ENCODE results near the gene TMEM95. TPM values are rescaled to one million over a fixed set of nuclear protein-coding genes. Genes with fewer than 3 reads are reported as not detected.

TMEM95 gene
- total and polyA plus RNA-seq, 7 donors: not detected

DNA sequence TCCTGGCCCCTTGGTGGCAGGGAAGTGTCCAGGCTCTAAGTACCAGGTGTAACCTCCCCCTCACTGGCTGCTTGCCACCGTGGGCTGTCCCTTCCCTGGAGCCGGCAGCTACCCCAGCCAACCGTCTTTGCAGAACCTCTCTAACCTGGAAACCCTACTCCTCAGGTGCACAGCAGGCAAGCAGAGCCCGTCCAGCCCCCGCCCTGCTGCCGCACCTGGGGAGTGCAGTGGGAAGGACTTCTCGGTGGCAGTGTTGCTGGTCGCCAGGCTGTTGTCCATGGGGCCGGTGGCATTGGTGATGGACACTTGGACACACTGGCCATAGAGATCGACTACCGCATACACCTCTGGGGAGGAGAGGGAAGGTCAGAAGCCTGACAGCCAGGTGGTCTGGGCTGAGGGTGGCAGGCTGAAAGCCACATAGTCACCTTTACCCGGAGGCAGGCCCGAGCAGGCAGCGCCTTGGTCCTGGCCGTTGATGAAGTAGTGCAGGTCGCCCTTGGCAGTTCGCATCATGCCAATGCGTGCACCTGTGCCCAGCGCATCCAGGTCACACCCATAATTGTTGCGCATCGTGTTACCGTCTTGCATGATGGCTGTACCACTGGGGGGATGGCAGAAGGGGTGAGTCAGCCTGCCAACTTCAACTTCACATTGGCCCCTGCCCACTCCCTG, 32.3 kb upstream of the TMEM95 start:
- ATAC-seq (no peak), DNase-seq (no peak)
- Histone ChIP-seq H3K4me1 (peaks cover 2% of the 10 kb centered on the region), H3K27me3 (ENCODE audit: insufficient read depth in 3 of 3, low read length in 2 of 3) (no peaks in the 10 kb centered on the region), H3K4me3 (no peak overlapping the region), H3K36me3 (ENCODE audit: insufficient read depth in 1 of 2, low read depth in 1 of 2) (peaks cover 17 to 94% of the 10 kb centered on the region in 2 donors), H3K27ac (no peak overlapping the region), H3K9me3 (no peaks in the 10 kb centered on the region)
- TF ChIP-seq CTCF (IDR thresholded peaks at IDR 0.05): no peak
- intact Hi-C loops (cut with DNase I): no loop called here
- 85 to 92% (median 88%) methylated on average over 22 of the region's 22 CpGs for WGBS, 3 donors

DNA sequence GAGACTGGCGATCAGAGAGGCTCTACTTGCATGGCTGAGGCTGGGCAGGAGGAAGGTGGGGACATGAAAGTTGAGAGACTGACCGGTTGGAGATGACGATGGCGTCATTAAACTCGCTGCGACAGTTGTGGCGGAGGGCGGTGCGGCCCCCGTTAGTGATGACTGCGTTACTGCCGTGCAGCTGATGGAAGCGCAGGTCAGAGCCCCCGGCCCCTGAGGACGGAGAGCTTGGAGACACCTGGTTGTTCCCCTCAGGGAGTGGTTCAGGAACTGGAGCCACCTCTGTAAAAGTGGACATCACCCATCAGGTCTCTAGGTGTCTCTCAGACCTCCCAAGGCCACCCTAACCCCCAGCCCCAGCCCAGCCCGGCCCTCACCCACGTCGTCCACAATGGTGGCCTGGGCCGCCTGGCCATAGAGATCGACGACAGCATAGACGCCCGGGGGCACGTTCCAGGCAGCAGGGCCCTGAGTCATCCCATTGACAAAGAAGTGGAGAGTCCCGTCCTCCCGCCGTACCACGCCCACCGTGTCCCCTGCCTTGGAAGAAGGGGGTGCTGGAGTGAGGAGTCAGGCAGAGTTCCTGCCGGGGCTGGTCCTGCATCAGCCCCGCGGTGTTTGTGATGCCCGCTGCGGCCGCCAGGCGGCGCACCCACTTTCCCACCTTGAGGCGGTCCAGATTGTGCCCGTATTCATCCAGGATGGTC, 31.1 kb upstream of the TMEM95 start:
- DNase-seq: peak; percentile 55 to 78
- intact Hi-C loops (cut with DNase I): no loop called here
- Histone ChIP-seq H3K27ac (no peak overlapping the region), H3K4me1 (peaks cover 12% of the 10 kb centered on the region), H3K27me3 (ENCODE audit: insufficient read depth in 3 of 3, low read length in 2 of 3) (no peaks in the 10 kb centered on the region), H3K9me3 (no peaks in the 10 kb centered on the region), H3K36me3 (ENCODE audit: insufficient read depth in 1 of 2, low read depth in 1 of 2) (peaks cover 14 to 82% of the 10 kb centered on the region in 2 donors), H3K4me3 (no peak overlapping the region)
- WGBS, 3 donors: 66 to 67% (median 66%) methylated on average over 36 to 39 of the region's 39 CpGs
- peak in 3 of 4 donors; percentile 13 to 64 (median 43) for ATAC-seq
- peak; percentile 68 for TF ChIP-seq CTCF (IDR thresholded peaks at IDR 0.05)

GRCh38 chr17:7324438-7324779, 30.5 kb upstream of the TMEM95 start:
- no peaks in the 10 kb centered on the region for H3K9me3 ChIP-seq
- intact Hi-C loops (cut with DNase I): no loop called here
- no peak for TF ChIP-seq CTCF (IDR thresholded peaks at IDR 0.05)
- 81 to 89% (median 88%) methylated on average over 3 of the region's 3 CpGs for WGBS, 3 donors
- no peak overlapping the region for H3K27ac ChIP-seq
- no peaks in the 10 kb centered on the region for H3K27me3 ChIP-seq (ENCODE audit: insufficient read depth in 3 of 3, low read length in 2 of 3)
- no peak overlapping the region for H3K4me3 ChIP-seq
- peaks cover 12% of the 10 kb centered on the region for H3K4me1 ChIP-seq
- DNase-seq (no peak), ATAC-seq (no peak)
- H3K36me3 ChIP-seq (ENCODE audit: insufficient read depth in 1 of 2, low read depth in 1 of 2): peaks cover 11 to 77% of the 10 kb centered on the region in 2 donors

DNA sequence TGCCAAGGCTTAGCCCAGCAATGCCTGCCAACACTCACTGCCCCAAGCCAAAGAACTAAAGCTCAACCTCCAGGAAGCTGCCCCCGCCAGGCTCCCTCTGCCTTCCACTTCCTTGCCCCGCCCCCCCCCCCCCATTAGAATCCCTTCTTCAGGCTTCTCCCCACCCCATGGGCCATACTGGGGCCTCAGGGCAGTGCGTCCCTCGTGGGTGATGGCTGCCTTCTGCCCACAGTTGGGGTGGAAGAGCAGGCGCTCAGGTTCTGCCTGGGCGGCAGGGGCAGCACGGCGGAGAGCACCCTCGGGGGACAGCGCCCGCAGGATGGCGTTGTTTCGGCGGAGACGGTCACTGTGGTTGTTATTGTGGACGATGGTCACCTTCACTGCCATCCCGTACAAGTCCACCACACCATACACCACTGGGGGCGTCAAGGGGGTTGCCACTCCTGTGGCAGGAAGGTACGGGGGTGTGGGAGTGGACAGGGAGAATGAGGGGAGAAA, 29.9 kb upstream of the TMEM95 start:
- H3K4me3 ChIP-seq: no peak overlapping the region
- intact Hi-C loops (cut with DNase I): no loop called here
- H3K36me3 ChIP-seq (ENCODE audit: insufficient read depth in 1 of 2, low read depth in 1 of 2): peaks cover 11 to 70% of the 10 kb centered on the region in 2 donors
- TF ChIP-seq CTCF (IDR thresholded peaks at IDR 0.05): no peak
- DNase-seq: no peak
- H3K27me3 ChIP-seq (ENCODE audit: insufficient read depth in 3 of 3, low read length in 2 of 3): no peaks in the 10 kb centered on the region
- peaks cover 12% of the 10 kb centered on the region for H3K4me1 ChIP-seq
- H3K9me3 ChIP-seq: no peaks in the 10 kb centered on the region
- no peak for ATAC-seq
- WGBS, 3 donors: 90 to 93% (median 92%) methylated on average over 16 to 19 of the region's 19 CpGs
- no peak overlapping the region for H3K27ac ChIP-seq

Data from psoas muscle (tissue), 8 donors.